Esophagus squamous epithelium (tissue), 4 donors: ENCODE measurements around the gene HSPG2.

Source experiments
- CTCF ChIP-seq, 6 experiments: fragments of 450-650 bp in 4 of 6; fragments of 200-600 bp in 2 of 6; sonication (generic) in 2 of 6; IDR thresholded peaks; one replicate each; pipeline ENCODE4 v1.5.1; 2016 to 2019; ENCODE audit warnings: antibody characterized with exemption in 6 of 6, mild to moderate bottlenecking in 4 of 6, moderate library complexity in 4 of 6
- POLR2A ChIP-seq, 4 donors: fragments of 450-650 bp; IDR thresholded peaks; one replicate each; pipeline ENCODE4 v1.6.1; 2017; ENCODE audit warnings: antibody characterized with exemption in 4 of 4, mild to moderate bottlenecking in 4 of 4, moderate library complexity in 3 of 4

- TF ChIP-seq POLR2A (IDR thresholded peaks at IDR 0.05), result no peak
- TF ChIP-seq CTCF (IDR thresholded peaks at IDR 0.05), result no peak
Observed at GRCh38 chr1:21888500-21888899, 48.6 kb downstream of the HSPG2 start.
